ENCODE results near the gene THAP10.
"Not testable (repeated sequence)": the region's sequence is repeated elsewhere in the genome, so short reads cannot be mapped to it uniquely, and the experiment has no call there.

THAP10 gene

DNA sequence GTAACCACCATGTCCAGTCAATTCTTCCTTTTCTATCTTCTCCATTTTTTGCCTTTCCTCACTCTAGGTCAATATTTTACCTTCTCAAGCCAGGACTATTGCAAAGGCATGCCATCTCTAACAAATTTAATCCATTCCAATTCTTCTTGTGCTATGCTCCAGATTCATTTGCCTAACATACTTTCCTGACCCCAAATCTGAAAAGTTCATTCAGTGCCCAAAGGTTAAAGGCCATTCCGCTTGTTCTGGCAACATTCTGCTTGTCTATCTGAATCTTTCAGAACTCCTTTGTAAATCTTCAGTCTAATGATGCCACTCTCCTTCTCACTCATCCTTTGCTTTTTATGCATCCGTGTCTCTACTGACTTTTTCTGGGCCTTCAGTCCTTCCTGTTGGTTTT, 15.6 kb downstream of the THAP10 start:
- no peak for DNase-seq (ENCODE audit: low read depth in 2 of 2)

DNA sequence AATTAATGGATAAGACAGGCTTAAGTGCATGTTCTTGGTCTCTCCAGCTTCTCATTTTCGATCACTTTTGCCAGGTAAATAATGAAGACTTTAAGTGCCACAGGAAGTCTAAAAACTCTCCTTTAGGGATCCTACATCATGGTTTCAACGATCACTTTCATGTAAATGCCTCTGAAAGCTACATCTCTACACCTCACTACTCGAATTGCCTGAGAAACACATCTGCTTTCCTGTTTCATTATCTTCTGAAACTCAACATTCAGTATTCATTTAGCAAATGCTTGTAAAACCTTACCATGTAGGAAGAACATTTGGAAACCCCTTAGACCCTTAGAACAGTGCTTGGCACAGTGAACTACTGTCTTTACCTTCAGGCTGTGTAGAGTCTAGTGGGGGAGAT, 16.2 kb downstream of the THAP10 start:
- no peak for DNase-seq (ENCODE audit: low read depth in 2 of 2)

DNA sequence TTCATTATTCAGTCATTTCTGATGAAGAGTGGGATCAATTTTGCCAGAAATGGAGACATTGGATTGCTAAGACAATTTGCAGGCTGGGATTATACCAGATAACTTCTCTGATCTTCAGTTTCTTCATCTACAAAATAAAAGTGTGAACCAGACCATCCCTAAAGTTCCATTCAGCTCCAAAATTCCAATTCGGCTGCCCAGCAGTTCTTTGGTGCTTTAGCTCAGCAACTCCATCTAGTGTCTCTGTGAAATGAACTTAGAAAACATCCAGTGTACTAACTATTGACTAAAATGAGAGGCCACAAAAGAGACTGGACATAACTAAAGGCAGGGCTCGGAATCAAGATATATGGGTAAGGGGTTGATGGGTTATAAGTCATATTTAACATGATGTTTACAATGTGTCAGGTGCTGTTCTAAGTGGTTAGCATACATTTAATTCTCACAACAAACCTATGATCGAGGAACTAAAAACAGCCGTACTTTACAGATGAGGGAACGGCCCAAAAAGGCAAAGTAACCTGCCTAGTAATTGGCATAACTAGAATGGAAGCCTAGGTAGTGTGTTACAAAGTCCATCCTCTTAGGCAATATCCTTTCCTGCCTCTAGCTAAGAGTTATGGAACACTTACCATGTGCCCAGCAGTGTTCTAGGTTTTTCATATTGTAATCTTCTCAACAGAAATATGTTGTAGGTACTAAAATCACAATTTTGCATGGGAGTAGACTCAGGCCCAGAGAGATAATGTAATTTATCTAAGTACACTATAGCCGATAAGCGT, 17.0 kb downstream of the THAP10 start:
- no peak for DNase-seq (ENCODE audit: low read depth in 2 of 2)

- no peak for DNase-seq (ENCODE audit: low read depth in 2 of 2)
Measured at GRCh38 chr15:70873232-70874054, 18.8 kb downstream of the THAP10 start.

DNA sequence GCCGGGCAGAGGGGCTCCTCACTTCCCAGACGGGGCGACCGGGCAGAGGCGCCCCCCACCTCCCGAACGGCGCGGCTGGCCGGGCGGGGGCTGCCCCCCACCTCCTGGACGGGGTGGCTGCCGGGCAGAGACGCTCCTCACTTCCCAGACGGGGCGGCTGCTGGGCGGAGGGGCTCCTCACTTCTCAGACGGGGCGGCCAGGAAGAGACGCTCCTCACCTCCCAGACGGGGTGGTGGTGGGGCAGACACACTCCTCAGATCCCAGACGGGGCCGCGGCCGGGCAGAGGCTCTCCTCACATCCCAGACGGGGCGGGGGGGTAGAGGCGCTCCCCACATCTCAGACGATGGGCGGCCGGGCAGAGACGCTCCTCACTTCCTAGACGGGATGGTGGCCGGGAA, 20.7 kb downstream of the THAP10 start:
- DNase-seq (ENCODE audit: low read depth in 2 of 2), result not testable (repeated sequence)

- no peak for DNase-seq (ENCODE audit: low read depth in 2 of 2)
Measured at GRCh38 chr15:70870051-70870450, 22.2 kb downstream of the THAP10 start.

- DNase-seq (ENCODE audit: low read depth in 2 of 2), result no peak
Measured at GRCh38 chr15:70869346-70869745, 22.9 kb downstream of the THAP10 start.

DNA sequence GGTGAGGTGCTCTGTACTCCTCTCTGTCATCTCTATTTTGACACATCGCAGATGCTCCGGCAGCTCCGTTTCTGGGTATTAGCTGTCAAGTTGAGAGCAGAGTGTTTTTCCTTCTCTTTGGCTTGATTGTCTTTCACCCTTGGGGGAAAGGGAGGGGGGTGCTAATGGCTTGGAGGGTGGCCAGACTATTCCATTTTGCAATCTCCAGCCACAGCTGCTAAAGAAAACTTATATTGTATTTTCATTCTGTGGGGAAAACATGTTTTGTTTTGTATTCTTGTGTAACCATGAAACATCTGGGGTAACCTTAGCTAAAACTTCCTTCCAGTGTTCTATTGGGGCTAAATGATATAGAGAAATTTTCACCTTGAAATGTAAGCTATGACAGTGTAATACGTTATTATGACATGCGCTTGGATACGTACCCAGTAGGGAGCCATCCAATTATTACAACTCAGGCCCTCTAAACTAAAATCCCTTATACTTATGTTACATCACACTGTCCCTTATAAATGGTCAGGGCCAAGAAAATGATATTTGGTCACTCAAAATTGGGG, 24.2 kb downstream of the THAP10 start:
- no peak for DNase-seq (ENCODE audit: low read depth in 2 of 2)

GRCh38 chr15:70866982-70867641, 25.1 kb downstream of the THAP10 start:
- DNase-seq (ENCODE audit: low read depth in 2 of 2), result no peak

- DNase-seq (ENCODE audit: low read depth in 2 of 2), result no peak
Measured at GRCh38 chr15:70863450-70864218, 28.6 kb downstream of the THAP10 start.

GRCh38 chr15:70859998-70860397, 32.2 kb downstream of the THAP10 start:
- DNase-seq (ENCODE audit: low read depth in 2 of 2), result no peak

DNA sequence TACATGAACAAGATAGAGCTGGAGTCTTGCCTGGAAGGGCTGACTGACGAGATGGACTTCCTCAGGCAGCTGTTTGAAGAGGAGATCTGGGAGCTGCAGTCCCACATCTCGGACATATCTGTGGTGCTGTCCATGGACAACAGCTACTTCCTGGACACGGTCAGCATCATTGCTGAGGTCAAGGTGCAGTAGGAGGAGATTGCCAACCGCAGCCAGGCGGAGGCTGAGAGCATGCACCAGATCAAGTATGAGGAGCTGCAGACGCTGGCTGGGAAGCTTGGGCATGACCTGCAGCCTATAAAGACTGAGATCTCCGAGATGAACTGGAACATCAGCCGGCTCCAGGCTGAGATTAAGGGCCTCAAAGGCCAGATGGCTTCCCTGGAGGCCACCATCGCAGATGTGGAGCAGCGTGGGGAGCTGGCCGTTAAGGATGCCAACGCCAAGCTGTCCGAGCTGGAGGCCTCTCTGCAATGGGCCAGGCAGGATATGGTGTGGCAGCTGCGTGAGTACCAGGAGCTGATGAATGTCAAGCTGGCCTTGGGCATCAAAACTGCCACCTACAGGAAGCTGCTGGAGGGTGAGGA, 32.8 kb downstream of the THAP10 start:
- no peak for DNase-seq (ENCODE audit: low read depth in 2 of 2)

- DNase-seq (ENCODE audit: low read depth in 2 of 2), result not testable (repeated sequence)
Measured at GRCh38 chr15:70858614-70859321, 33.5 kb downstream of the THAP10 start.

DNA sequence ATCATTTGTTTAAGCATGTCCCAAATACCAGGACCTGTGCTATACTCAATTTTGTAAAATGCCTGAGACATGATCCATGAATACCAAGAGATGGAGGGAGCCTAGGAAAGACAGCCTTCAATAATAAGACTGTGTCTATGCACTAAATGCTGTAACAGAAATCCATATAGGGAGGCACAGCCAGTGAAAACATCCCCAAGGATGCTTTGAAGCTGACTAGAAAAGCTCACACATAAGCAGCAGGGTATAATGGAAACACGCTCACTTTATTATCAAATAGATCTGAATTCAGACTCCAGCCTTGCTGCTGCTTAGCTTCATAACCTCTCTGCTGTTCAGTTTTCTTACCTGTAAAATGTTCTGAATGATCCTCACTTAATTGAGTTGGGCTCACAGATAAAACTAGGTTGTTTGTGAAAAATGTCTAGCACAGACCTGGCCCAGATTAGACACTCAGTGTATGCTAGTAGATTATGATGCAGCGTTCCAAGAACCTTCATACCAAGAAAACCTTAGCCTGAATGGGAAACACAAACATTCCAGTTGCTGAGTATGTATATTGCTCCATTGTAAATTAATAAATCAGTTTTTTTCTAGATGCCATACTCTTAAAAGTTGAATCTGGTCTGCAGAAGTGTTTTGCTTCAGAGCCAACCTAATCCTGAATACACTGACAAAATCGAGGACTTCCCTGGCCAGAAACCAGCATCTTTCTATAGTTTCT, 34.5 kb downstream of the THAP10 start:
- no peak for DNase-seq (ENCODE audit: low read depth in 2 of 2)

- no peak for DNase-seq (ENCODE audit: low read depth in 2 of 2)
Measured at GRCh38 chr15:70856884-70857561, 35.2 kb downstream of the THAP10 start.

- no peak for DNase-seq (ENCODE audit: low read depth in 2 of 2)
Measured at GRCh38 chr15:70856177-70856883, 35.9 kb downstream of the THAP10 start.

DNA sequence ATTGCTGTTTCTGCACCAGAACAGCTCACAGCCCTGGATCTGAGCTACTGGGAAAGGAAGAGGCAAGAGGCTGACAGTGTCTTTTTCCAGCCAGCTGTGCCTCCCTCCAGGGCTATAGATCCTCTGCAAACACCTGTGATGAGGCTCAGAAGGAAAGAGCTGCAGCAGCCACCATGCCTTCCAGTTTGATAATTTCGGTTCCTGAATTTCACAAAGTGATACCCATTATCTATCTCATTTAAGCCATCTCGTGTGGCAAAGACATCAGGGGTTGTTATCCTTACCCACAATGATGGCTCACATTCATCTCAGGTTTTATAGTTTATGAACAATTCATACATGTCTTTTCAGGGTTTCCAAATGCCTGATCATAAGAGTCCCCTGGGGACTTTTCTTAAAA, 36.5 kb downstream of the THAP10 start:
- DNase-seq (ENCODE audit: low read depth in 2 of 2), result no peak

DNA sequence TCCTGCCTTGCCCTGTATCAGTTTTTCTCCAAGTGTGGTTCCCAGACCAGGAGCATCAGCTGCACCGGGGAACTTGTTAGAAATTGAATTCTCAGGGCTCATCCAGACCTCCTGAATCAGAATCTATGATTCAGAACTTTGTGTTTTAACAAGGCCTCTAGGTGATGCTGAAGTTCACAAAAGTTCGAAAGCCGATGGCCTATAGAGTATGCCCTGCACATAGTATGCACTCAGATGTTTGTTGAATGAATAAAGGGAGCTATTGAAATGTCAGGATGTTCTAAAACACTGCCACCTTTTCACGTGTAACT, 37.6 kb downstream of the THAP10 start:
- DNase-seq (ENCODE audit: low read depth in 2 of 2), result no peak

All from stimulated activated CD8-positive, alpha-beta memory T cell treated with anti-CD3 and anti-CD28 coated beads, Interleukin-15, amount 100 ng/mL, for 48 hours (primary cell).